Measurements from ENCODE around the gene RNF13. TPM values are rescaled to one million over a fixed set of nuclear protein-coding genes. Genes with fewer than 3 reads are reported as not detected.

Gene RNF13, protein sequence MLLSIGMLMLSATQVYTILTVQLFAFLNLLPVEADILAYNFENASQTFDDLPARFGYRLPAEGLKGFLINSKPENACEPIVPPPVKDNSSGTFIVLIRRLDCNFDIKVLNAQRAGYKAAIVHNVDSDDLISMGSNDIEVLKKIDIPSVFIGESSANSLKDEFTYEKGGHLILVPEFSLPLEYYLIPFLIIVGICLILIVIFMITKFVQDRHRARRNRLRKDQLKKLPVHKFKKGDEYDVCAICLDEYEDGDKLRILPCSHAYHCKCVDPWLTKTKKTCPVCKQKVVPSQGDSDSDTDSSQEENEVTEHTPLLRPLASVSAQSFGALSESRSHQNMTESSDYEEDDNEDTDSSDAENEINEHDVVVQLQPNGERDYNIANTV
- total RNA-seq (2022; extraction: Qiagen RNA extraction; ENCODE audit: low read depth), result 35.3 to 59.9 TPM (median 37.8 TPM) in 5 replicates

DNA sequence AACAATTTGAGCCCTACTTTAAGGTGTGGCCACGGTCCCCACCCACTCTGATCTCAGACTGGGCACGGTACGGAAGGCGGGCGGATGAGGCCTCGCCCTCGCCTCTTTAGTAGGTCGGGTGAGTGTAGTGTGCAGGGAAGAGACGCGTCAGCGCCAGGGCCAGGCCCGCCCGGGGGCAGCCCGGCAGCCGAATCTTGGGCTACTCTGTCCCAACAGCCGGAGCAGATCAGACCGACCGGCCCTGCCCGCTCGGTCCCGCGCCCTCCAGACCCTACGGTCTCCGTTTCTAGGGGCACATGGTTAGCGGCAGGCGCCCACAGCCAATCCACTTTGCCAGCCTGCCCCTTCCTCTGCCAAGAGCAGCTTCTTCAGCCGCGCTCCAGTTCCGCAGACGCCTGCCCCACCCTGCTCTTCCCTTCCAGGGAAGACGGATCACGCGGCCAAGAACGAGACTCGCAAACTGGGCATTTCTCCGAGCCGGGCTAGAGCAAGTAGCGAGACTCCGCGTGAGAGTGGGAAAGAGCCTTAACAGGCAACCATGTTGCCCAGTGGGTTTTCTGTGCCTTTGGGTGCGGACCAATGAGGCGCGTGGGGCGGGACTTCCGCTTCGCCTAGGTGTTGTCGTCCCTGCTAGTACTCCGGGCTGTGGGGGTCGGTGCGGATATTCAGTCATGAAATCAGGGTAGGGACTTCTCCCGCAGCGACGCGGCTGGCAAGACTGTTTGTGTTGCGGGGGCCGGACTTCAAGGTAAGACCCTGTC, at the start of gene RNF13:
TSS of gene RNF13 (plus strand) at position 610 of the 761 bp plus-strand sequence. CDS start 32,812 bp downstream, outside the sequence.

DNA sequence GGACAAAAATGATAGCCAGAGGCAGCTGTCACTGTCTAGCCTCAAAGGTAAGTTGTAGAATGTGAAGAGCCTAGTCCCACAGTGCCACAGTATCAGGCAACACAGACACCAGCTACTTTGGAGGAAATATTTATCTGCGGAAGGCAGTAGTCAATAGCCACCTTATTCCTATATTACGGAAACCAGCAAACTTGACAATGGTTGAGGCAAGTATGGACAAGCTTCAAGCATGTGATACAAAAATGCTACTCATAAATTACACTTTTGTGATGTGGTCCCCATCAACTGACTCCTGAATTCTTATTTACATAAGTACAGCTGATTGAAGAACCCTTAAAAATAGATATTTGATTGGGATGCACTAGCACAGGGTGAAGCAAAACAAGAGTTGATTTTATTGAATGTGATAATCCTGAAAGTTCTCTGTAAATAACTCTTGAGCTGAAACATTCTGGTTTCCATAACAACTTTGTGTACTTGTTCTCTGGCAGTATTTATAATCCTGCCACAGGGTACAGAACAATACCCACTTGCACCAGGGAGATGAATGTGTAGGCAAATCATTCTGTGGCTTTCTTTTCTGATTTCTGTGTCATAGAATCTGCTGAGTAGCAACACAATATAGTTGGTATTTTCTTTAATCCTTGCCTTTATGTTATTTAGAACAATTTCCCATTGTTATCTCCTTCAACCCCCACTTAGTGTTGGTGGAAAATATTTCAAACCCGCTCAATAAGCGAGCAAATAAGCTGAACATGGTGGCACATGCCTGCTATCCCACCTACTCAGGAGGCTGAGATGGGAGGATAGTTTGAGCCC, 20.4 kb upstream of the RNF13 start, which contains the start of gene ANKUB1:
TSS of gene ANKUB1 (minus strand) at position 103 of the 819 bp plus-strand sequence. CDS start 188 bp downstream, outside the sequence.

DNA sequence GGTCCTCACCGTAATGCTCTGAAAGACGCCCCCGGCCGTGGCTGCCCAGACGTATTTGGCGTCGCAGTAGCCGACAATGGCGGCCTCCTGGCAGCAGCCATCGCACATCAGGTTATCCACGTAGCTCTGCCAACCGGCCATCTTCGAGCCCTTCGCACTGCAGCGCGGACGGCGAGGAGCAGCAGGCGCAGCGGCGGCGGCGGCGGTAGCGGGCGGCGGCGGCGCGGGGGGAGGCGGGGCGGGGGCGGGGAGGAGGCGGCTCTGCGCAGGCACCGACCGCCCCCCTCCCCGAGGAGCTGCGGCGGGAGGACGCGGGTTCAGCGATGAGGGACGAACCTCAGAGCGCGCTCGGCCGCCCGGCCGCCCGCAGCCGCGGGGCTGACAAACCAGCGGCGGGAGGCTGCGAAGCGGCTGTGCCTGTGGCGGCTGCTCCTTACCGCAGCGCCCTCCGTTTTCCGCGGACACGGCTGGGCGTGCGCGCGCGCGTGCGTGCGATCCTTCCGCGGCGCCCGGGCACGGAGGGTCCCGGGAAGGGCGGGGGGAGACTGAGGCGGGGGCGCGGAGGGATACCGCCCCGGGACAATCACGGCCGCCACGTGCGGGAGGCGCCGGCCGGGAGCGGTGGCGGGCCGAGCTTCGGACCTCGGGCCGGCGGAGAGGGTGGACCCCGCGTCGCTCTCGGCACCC, 157.8 kb downstream of the RNF13 start, which contains the start of gene PFN2:
TSS of gene PFN2 (minus strand) at position 180 of the 687 bp plus-strand sequence. CDS start at position 141, 39 bp downstream.

Other genes starting within 250 kb of the RNF13 start
- gene WWTR1, start 155.2 kb upstream of the RNF13 start, total RNA-seq (2022; extraction: Qiagen RNA extraction; ENCODE audit: low read depth), result 105 to 126 TPM (median 121 TPM) in 5 replicates
- 33.2 to 38.9 TPM (median 34.5 TPM) in 5 replicates for gene COMMD2, start 60.7 kb upstream of the RNF13 start, total RNA-seq (2022; extraction: Qiagen RNA extraction; ENCODE audit: low read depth)
- not detected in 5 replicates for gene ANKUB1, start 20.7 kb upstream of the RNF13 start, total RNA-seq (2022; extraction: Qiagen RNA extraction; ENCODE audit: low read depth)
- gene PFN2, start 157.7 kb downstream of the RNF13 start, total RNA-seq (2022; extraction: Qiagen RNA extraction; ENCODE audit: low read depth), result 130 to 176 TPM (median 151 TPM) in 5 replicates